ENCODE results near the gene DCTN4. TPM values are rescaled to one million over a fixed set of nuclear protein-coding genes. Genes with fewer than 3 reads are reported as not detected.

Gene DCTN4
- total and polyA plus RNA-seq, 9 of the 15 experiments (the other 6 are each of a cell fraction or from before 2014, with no cell fraction given): 20.4 to 64.9 (median 49.9) TPM

DNA sequence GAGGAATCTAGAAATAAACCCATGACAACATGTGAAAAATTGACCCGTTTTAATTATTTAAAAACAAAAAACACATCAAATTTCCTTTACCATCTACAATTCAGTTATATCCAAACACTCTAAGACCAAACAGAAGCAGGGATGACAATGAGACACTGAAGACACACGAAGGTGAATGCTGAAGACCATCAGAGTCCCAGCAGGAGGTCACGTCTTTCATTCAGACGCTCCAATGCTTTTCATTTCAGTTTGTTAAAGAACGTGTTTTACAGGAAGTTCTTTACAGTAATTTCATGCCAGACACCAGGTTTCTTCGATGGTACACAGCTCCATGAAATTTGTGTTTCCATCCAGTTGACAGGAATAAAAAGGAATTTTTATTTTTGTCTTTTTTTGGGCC lies 68.1 kb downstream of the DCTN4 start:
- DNase-seq (ENCODE audit: extremely low read depth in 1 of 4, low spot score in 3 of 4): no peak
- in situ Hi-C loops (cut with MboI) (no loop called here), intact Hi-C loops (cut with micrococcal nuclease) (loop anchor here (10.0 kb wide), 1 partner anchor 154 kb away; the partner anchor contains the start of gene IRGM)
- Histone ChIP-seq H3K9me3 (replicated peaks; ENCODE audit: control insufficient read depth, insufficient read depth, low read depth, low read length) (no peaks in the 10 kb centered on the region), H3K27ac (ENCODE audit: extremely low read depth, low read depth, low read length) (no peak overlapping the region), H2AFZ (ENCODE audit: low read depth, low read length) (no peak overlapping the region), H3K27me3 (ENCODE audit: control insufficient read depth in 2 of 2, insufficient read depth in 2 of 2, low read length in 2 of 2) (no peaks in the 10 kb centered on the region), H3K4me3 (no peak overlapping the region), H3K4me2 (ENCODE audit: insufficient read depth, low read length) (no peak overlapping the region), H3K36me3 (ENCODE audit: control insufficient read depth, insufficient read depth, low read length) (peaks cover 54% of the 10 kb centered on the region), H3K4me1 (replicated peaks in 1 of 2; ENCODE audit: control insufficient read depth in 2 of 2, insufficient read depth in 2 of 2, low read length in 2 of 2) (no peaks in the 10 kb centered on the region), H3K9me1 (ENCODE audit: control insufficient read depth, insufficient read depth, low read length) (no peaks in the 10 kb centered on the region), H4K20me1 (replicated peaks; ENCODE audit: control insufficient read depth, insufficient read depth, low read length) (no peaks in the 10 kb centered on the region), H3K79me2 (ENCODE audit: control insufficient read depth, insufficient read depth, low read length) (no peaks in the 10 kb centered on the region), H3K9ac (ENCODE audit: insufficient read depth in 1 of 2, low read depth in 2 of 2, low read length in 2 of 2) (no peak overlapping the region)
- ATAC-seq: no peak
- TF ChIP-seq ZNF75A (CRISPR knock-in tag; IDR thresholded peaks at IDR 0.05): no peak
- TF ChIP-seq ZC3H4 (CRISPR knock-in tag; IDR thresholded peaks at IDR 0.05; ENCODE audit: borderline replicate concordance): no peak
- ChIA-PET CTCF (ENCODE audit: low intra/inter-chr PET ratio) (no interaction called here), POLR2A (interaction anchor here (1.0 to 2.9 kb wide), 4 partner anchors 10 to 138 kb away, joined by 3 to 18 read pairs (median 4); partner anchors contain the start of gene RBM22)
- 71% methylated on average over 6 of the region's 6 CpGs for WGBS (ENCODE audit: insufficient coverage, low coverage, missing lambda C conversion rate)
- FAIRE-seq: peak; percentile 32
- TSS peak; percentile 19 for BruUV-seq (replicated peaks)

DNA sequence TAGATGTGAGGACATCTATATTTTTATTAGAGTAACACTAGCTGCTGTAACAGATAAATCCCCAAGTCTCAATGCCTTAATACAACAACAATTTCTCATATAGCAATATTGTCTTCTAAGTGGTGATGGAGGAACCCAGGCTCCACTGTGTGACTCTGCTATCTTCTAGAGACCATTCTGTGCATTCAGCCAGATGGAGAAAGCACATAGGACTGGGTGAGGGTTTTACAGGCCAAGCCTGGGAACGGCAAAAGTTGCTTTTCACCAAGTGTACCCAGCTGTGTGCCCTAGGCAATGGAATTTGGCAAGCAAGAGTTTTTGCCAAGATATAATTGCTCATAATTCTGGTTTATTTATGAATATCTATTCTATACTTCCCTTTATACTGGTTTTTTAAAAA lies 69.7 kb downstream of the DCTN4 start:
- peaks cover 38% of the 10 kb centered on the region for H3K36me3 ChIP-seq (ENCODE audit: control insufficient read depth, insufficient read depth, low read length)
- no TSS peak for BruUV-seq (replicated peaks)
- in situ Hi-C loops (cut with MboI): no loop called here
- intact Hi-C loops (cut with micrococcal nuclease): no loop called here
- H3K27ac ChIP-seq (ENCODE audit: extremely low read depth, low read depth, low read length): no peak overlapping the region
- H3K9ac ChIP-seq (ENCODE audit: insufficient read depth in 1 of 2, low read depth in 2 of 2, low read length in 2 of 2): no peak overlapping the region
- 57% methylated on average over 1 of the region's 1 CpG for WGBS (ENCODE audit: insufficient coverage, low coverage, missing lambda C conversion rate)
- ATAC-seq (no peak), DNase-seq (ENCODE audit: extremely low read depth in 1 of 4, low spot score in 3 of 4) (no peak), FAIRE-seq (no peak)
- ChIA-PET POLR2A (interaction anchor here (1.0 to 1.9 kb wide), 3 partner anchors 9 to 20 kb away, joined by 3 to 7 read pairs (median 5); partner anchors contain the start of gene RBM22), CTCF (ENCODE audit: low intra/inter-chr PET ratio) (no interaction called here)
- H2AFZ ChIP-seq (ENCODE audit: low read depth, low read length): no peak overlapping the region
- no peak for TF ChIP-seq TFE3 (CRISPR knock-in tag; IDR thresholded peaks at IDR 0.05)
- TF ChIP-seq COPS2 (conservative IDR thresholded peaks at IDR 0.05): no peak
- TF ChIP-seq, protein P1, sequence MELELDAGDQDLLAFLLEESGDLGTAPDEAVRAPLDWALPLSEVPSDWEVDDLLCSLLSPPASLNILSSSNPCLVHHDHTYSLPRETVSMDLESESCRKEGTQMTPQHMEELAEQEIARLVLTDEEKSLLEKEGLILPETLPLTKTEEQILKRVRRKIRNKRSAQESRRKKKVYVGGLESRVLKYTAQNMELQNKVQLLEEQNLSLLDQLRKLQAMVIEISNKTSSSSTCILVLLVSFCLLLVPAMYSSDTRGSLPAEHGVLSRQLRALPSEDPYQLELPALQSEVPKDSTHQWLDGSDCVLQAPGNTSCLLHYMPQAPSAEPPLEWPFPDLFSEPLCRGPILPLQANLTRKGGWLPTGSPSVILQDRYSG (tag; conservative IDR thresholded peaks at IDR 0.05; ENCODE audit: low read depth): no peak
- no peak for TF ChIP-seq KLF10 (CRISPR knock-in tag; IDR thresholded peaks at IDR 0.05)
- no peak for TF ChIP-seq CBFA2T2 (conservative IDR thresholded peaks at IDR 0.05)
- no peak for TF ChIP-seq ZNF561 (CRISPR knock-in tag; conservative IDR thresholded peaks at IDR 0.05)
- TF ChIP-seq FOXP4 (CRISPR knock-in tag; IDR thresholded peaks at IDR 0.05; ENCODE audit: borderline replicate concordance): no peak
- no peaks in the 10 kb centered on the region for H3K4me1 ChIP-seq (replicated peaks in 1 of 2; ENCODE audit: control insufficient read depth in 2 of 2, insufficient read depth in 2 of 2, low read length in 2 of 2)
- H3K79me2 ChIP-seq (ENCODE audit: control insufficient read depth, insufficient read depth, low read length): no peaks in the 10 kb centered on the region
- no peaks in the 10 kb centered on the region for H3K9me1 ChIP-seq (ENCODE audit: control insufficient read depth, insufficient read depth, low read length)
- H3K27me3 ChIP-seq (ENCODE audit: control insufficient read depth in 2 of 2, insufficient read depth in 2 of 2, low read length in 2 of 2): no peaks in the 10 kb centered on the region
- H3K4me2 ChIP-seq (ENCODE audit: insufficient read depth, low read length): no peak overlapping the region
- no peaks in the 10 kb centered on the region for H4K20me1 ChIP-seq (replicated peaks; ENCODE audit: control insufficient read depth, insufficient read depth, low read length)
- no peak overlapping the region for H3K4me3 ChIP-seq
- no peaks in the 10 kb centered on the region for H3K9me3 ChIP-seq (replicated peaks; ENCODE audit: control insufficient read depth, insufficient read depth, low read depth, low read length)
